NCI-H2107 treated with DMSO at 0.1 percent for 48 hours (cell line): ENCODE measurements around the gene INPP5A.

ENCODE experiments used
- DNase-seq: peaks from one replicate; lab custom pipeline; 2025; ENCODE audit not compliant: unreplicated experiment; lab: John Stamatoyannopoulos, UW

The INPP5A gene

DNA sequence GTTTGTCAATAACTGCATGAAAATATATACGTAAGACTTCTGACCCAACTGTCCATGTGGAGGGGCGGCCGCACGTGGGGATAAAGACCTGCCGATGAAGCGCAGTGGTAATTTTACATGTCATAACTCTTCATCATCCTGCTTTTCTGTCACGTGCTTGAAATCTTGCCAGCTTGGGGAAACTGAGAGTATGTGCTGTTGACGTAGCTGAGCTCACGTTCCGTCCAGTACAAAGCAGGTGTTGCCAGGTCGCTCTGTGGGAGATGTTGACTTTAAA is 105.1 kb downstream of the INPP5A start:
- peak; percentile 2 for DNase-seq

GRCh38 chr10:132643709-132644526 is 106.3 kb downstream of the INPP5A start:
- no peak for DNase-seq

DNA sequence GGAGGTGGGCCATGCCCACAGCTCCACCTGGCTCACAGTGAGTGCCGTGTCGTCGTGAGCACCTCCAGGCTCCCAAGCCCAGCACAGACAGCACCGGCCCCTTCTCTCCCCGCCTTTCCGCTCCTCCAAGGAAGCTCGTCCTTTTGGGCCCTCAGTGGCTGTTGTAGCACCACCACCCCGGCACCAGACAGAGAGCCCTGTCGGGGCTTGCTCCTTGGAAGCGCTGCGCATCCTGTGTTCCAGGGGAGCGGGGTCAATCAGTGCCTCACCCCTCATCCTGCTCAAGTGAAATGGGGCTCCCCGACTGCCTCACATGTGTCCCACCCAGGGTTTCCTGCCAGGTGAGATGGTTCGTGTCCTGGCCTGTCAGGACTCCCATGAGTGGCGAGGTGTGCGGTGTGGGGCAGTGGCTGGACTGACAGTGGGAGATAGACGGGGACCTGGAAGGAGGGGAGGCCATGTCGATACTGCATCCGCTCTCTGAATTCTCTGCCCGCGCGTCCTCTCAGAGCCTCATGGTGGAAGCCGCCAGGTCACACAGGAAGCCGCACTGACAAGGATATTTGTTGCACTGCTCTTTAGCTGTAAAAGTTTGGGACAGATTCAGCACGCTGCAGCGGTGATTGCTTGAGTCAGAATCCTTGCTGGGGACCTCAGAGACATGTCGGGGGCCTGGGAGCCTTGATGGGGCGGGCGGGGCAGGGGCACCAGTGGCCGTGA is 107.1 kb downstream of the INPP5A start:
- DNase-seq, result no peak

DNA sequence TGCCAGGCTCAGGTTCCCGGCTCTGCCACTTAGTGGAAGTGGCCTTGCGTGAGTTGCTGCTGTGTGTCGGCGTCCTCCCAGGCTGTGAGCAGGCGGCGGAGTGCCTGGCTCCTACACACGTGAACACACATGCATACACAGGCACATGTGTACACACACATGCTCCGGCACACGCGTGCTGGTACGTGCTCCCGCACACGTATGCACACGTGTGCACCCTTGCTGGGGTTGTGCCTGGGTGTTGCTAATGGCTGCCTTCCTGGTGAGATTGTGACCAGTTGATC is 107.6 kb downstream of the INPP5A start:
- DNase-seq, result no peak

- DNase-seq, result no peak
Observed at GRCh38 chr10:132645630-132646442, 108.2 kb downstream of the INPP5A start.

DNA sequence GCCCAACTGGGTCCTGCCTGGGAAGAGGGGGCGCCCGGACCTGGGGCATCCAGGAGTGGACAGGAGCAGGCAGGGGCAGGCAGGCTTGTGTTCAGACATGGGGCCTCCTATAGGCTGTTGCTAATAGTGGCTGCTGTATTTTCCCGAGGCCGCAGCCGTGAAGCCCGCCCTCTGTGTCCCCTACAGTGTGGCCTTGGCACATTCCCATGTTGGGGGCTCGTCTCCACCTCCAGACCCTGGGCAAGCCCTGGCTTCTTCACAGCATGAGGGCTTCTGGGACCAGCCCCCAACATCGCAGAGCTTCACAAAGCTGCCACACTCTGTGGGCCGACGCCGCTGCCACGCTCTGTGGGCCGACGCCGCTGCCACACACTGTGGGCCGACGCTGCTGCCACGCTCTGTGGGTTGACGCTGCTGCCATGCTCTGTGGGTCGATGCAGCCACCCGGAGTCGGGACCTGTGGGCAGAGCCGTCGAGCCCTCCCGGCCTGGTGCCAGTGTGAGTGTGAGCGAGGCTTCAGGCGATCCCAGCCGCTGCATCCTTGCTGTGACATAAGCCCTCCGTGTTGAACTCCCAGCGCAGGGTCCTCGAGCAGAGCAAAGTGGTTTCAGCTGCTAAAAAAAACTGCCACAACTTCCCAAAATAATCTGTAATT is 109.0 kb downstream of the INPP5A start:
- DNase-seq, result no peak

GRCh38 chr10:132647424-132647823 is 109.8 kb downstream of the INPP5A start:
- peak; percentile 58 for DNase-seq

- DNase-seq, result no peak
Observed at GRCh38 chr10:132648072-132648850, 110.7 kb downstream of the INPP5A start.

- no peak for DNase-seq
Observed at GRCh38 chr10:132648851-132649528, 111.4 kb downstream of the INPP5A start.

DNA sequence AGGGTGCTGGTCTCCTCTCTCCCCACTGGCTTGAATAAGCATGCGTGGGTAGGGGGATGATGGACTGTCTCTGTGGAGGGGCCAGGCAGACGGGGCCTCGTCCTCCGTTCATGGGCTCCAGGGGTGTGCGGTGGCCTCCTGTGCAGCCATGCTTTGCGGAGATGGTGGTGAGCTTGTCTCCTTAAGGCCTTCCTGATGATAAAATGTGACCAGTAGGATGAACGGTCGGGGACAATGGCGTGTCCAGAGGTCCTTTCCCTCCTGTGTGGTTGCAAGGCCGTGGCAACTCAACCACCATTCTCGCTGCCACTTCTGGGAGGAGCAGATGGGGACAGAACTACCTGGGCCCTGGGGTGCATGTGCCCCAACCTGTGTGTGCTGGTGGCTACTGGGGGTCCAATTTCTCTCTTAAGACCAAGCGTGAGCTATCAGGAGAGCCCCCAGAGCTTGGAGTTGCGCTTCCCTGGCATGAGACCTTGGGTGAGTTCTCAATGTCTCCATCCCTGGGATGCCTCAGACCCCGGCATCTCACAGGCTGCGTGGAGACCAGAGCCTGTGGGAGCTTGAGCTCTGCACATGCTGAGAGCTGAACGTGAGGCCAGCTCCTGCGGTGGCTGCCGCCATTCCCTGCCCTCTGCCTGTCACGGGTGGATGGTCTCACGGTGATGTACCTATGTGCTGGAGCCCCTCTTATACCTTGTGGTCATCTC is 112.2 kb downstream of the INPP5A start:
- no peak for DNase-seq

GRCh38 chr10:132650611-132651250 is 113.1 kb downstream of the INPP5A start:
- DNase-seq, result no peak

DNA sequence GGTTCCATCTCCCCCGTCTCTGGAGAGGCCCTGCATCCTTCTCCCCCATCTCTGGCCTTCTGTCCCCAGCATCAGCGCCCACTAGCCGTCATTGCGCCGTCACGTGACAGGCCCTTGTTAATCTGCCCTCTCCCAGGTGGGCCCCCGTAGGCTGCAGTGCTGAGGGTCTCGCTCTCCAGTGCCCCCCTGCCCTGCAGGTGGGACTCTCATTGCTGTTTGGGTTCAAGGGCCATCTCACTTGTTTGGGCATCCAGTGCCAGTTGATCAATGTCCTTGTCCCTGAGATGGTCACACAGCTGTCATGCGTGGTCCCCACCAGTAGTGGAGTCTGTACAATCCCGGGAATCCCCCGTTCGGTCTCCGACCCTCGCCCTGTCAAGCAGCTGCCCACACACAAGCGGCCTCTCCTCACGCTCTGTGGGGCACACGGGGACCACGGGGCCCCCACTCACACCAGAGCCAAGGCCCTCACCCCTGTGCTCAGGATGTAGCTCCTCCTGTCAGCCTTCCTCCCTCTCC is 114.0 kb downstream of the INPP5A start:
- no peak for DNase-seq

DNA sequence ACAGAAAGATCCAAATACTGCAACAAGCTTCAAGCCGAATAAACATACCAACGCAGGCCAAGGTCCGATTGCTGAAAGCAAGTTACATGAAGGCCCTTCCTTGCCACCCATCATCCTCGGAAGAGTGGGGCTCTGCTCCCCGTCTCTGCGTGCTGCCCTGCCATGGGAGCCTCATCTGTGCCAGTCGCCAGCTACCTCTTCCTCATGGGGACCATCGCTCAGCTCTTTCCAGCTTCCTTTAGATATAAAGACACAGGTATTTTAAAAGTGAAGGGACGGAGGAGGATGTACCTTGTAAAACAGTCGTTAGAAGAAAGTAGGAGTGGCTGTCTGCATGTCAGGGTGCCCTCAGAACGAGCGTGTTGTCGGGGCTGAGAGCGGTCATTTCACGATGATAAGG is 114.9 kb downstream of the INPP5A start:
- no peak for DNase-seq

- no peak for DNase-seq
Observed at GRCh38 chr10:132652936-132653590, 115.5 kb downstream of the INPP5A start.

GRCh38 chr10:132653721-132654120 is 116.1 kb downstream of the INPP5A start:
- DNase-seq, result no peak

GRCh38 chr10:132654121-132654571 is 116.6 kb downstream of the INPP5A start:
- DNase-seq, result no peak

- no peak for DNase-seq
Observed at GRCh38 chr10:132654708-132655661, 117.4 kb downstream of the INPP5A start.
